AG08396 (cell line): ENCODE results near the gene NGF.

Experiments used
- DNase-seq: peaks from one replicate; pipeline ENCODE4 v3.0.0; 2012; ENCODE audit warnings: low spot score, mixed read lengths

The NGF gene

GRCh38 chr1:115332813-115333608 lies 5.0 kb downstream of the NGF start:
- no peak for DNase-seq

- DNase-seq, result no peak
Measured at GRCh38 chr1:115331558-115332331, 6.3 kb downstream of the NGF start.

GRCh38 chr1:115330480-115331013 lies 7.5 kb downstream of the NGF start:
- DNase-seq, result peak; percentile 65

GRCh38 chr1:115329965-115330364 lies 8.1 kb downstream of the NGF start:
- no peak for DNase-seq

- DNase-seq, result no peak
Measured at GRCh38 chr1:115327270-115327669, 10.8 kb downstream of the NGF start.

GRCh38 chr1:115326419-115326818 lies 11.6 kb downstream of the NGF start:
- DNase-seq, result no peak

GRCh38 chr1:115325874-115326273 lies 12.2 kb downstream of the NGF start:
- no peak for DNase-seq

- no peak for DNase-seq
Measured at GRCh38 chr1:115324649-115325420, 13.2 kb downstream of the NGF start.

- DNase-seq, result no peak
Measured at GRCh38 chr1:115323366-115324004, 14.6 kb downstream of the NGF start.

- no peak for DNase-seq
Measured at GRCh38 chr1:115322631-115323030, 15.4 kb downstream of the NGF start.

GRCh38 chr1:115320377-115320776 lies 17.7 kb downstream of the NGF start:
- no peak for DNase-seq

GRCh38 chr1:115319706-115320105 lies 18.3 kb downstream of the NGF start:
- DNase-seq, result no peak

GRCh38 chr1:115317101-115318012 lies 20.7 kb downstream of the NGF start:
- DNase-seq, result no peak

- DNase-seq, result no peak
Measured at GRCh38 chr1:115314765-115315164, 23.3 kb downstream of the NGF start.

- DNase-seq, result no peak
Measured at GRCh38 chr1:115314092-115314491, 24.0 kb downstream of the NGF start.

- DNase-seq, result no peak
Measured at GRCh38 chr1:115313182-115313581, 24.9 kb downstream of the NGF start.

- DNase-seq, result no peak
Measured at GRCh38 chr1:115312742-115313141, 25.3 kb downstream of the NGF start.

- DNase-seq, result no peak
Measured at GRCh38 chr1:115311474-115311989, 26.5 kb downstream of the NGF start.

- DNase-seq, result no peak
Measured at GRCh38 chr1:115310581-115311473, 27.2 kb downstream of the NGF start.
